Measurements from ENCODE around the gene SDCBP2. TPM values are rescaled to one million over a fixed set of nuclear protein-coding genes. Genes with fewer than 3 reads are reported as not detected.

The SDCBP2 gene, protein sequence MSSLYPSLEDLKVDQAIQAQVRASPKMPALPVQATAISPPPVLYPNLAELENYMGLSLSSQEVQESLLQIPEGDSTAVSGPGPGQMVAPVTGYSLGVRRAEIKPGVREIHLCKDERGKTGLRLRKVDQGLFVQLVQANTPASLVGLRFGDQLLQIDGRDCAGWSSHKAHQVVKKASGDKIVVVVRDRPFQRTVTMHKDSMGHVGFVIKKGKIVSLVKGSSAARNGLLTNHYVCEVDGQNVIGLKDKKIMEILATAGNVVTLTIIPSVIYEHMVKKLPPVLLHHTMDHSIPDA
- total RNA-seq (1.2 and 1.3 TPM in 2 replicates), polyA plus RNA-seq (1.2 and 1.5 TPM in 2 replicates), polyA minus RNA-seq (0.50 and 0.69 TPM in 2 replicates)
- total RNA-seq (2013) = 0.61 TPM

DNA sequence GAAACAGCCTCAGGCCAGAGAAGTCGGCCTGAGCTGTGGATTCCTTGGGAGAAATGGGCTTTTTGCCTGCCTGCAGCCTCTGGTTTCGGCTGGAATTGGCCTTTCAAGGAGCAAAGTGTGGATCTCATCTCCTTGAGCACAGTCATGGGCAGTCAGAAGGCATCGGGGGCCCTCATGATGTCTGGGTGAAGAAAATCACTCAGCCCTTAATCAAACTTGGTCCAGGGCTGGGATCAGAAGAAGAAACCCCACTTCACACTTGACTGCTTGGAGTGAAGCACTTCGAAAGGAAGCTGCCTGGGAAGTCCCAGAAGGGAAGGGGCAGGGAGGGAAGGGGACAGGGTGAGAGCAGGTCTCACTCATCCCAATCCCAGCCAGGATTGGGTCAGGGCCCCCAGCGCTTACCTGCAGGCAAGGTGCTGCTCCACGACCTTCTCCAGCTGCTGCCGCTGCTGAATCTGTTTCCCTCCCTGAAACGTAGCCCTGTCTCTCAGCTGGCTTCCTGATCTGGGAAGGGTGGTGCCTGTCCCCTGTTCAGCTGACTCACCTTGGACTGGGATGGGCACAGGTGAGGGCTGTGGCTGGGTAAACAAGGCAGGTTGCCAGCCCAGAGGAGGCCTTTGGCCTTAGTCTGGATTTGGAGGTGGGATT is at the start of gene SDCBP2:
Gene SDCBP2 (minus strand): TSS at position 460 of the 651 bp plus-strand sequence. CDS start 8,723 bp downstream, outside the sequence.
- Histone ChIP-seq H3K27ac (ENCODE audit: low read length in 2 of 2) (peak within 1 kb of the TSS; percentile 71 to 77), H3K27me3 (replicated peaks in 1 of 4; ENCODE audit: control extremely low read depth in 1 of 4, control insufficient read depth in 3 of 4, insufficient read depth in 4 of 4, low read length in 3 of 4) (no peaks in the 10 kb centered on the region), H3K4me1 (ENCODE audit: control insufficient read depth in 2 of 2, insufficient read depth in 2 of 2, low read length in 2 of 2) (peaks cover 31 to 33% of the 10 kb centered on the region in 2 donors), H3K4me3 (ENCODE audit: control extremely low read depth in 1 of 5, extremely low read depth in 1 of 5, insufficient read depth in 1 of 5, low read depth in 2 of 5, low read length in 4 of 5) (no peak within 1 kb of the TSS), H3K9ac (ENCODE audit: low read length) (no peak within 1 kb of the TSS), H3K9me3 (ENCODE audit: control extremely low read depth in 1 of 3, control insufficient read depth in 2 of 3, insufficient read depth in 1 of 3, low read length in 2 of 3) (no peaks in the 10 kb centered on the region), H3K79me2 (ENCODE audit: control insufficient read depth, insufficient read depth, low read length) (peaks cover 75% of the 10 kb centered on the region), H2AFZ (ENCODE audit: insufficient read depth, low read depth, low read length, poor library complexity, severe bottlenecking) (no peak within 1 kb of the TSS), H4K20me1 (ENCODE audit: control insufficient read depth, insufficient read depth, low read length, poor library complexity, severe bottlenecking) (peaks cover 4% of the 10 kb centered on the region), H3K36me3 (replicated peaks in 1 of 2; ENCODE audit: control extremely low read depth in 1 of 2, control insufficient read depth in 1 of 2, extremely low read depth in 1 of 2, insufficient read depth in 2 of 2, low read length in 1 of 2) (peaks cover 0 to 19% of the 10 kb centered on the region in 2 experiments), H3K4me2 (replicated peaks; ENCODE audit: low read depth, low read length, poor library complexity, severe bottlenecking) (peak within 1 kb of the TSS; percentile 18)
- ChIA-PET POLR2A (no interaction called here), CTCF (interaction anchor here (1.5 to 1.6 kb wide), 2 partner anchors 64 to 108 kb away, joined by 3 to 6 read pairs; partner anchors contain the start of gene FKBP1A)
- 83% methylated on average over 7 of the region's 8 CpGs for WGBS (ENCODE audit: insufficient coverage)
- H3K4me1 Mint-ChIP-seq = peaks cover 41% of the 10 kb centered on the region
- no peak for ATAC-seq (ENCODE audit: low read depth)
- intact Hi-C loops (cut with micrococcal nuclease) = loop anchor here (5.0 to 10.0 kb wide), 3 partner anchors 48 to 1543 kb away; partner anchors contain the start of genes CSNK2A1 and PTPRA
- DNase-seq = no peak
- H3K9me3 Mint-ChIP-seq (ENCODE audit: insufficient read depth) = no peaks in the 10 kb centered on the region
- H3K27ac Mint-ChIP-seq = peak within 1 kb of the TSS; percentile 85
- TF ChIP-seq CTCF (IDR thresholded peaks at IDR 0.05) = no peak
- TF ChIP-seq EZH2 (IDR thresholded peaks at IDR 0.05; ENCODE audit: borderline replicate concordance, insufficient read depth, low read depth, low read length, poor library complexity, severe bottlenecking) = no peak
- H3K4me3 Mint-ChIP-seq = peak within 1 kb of the TSS; percentile 70
- H3K27me3 Mint-ChIP-seq = no peaks in the 10 kb centered on the region
